Camera-type eye (tissue), 1 donor: ENCODE measurements around the gene SLC35B4. TPM values are rescaled to one million over a fixed set of nuclear protein-coding genes. Genes with fewer than 3 reads are reported as not detected.

Source experiments
- total RNA-seq: library from RNA; depleted of rRNA; stranded (reverse); fragments of >200 nt; gene quantifications from one replicate; pipeline ENCODE4 v1.2.3, GENCODE V29; 2014

SLC35B4 gene, protein sequence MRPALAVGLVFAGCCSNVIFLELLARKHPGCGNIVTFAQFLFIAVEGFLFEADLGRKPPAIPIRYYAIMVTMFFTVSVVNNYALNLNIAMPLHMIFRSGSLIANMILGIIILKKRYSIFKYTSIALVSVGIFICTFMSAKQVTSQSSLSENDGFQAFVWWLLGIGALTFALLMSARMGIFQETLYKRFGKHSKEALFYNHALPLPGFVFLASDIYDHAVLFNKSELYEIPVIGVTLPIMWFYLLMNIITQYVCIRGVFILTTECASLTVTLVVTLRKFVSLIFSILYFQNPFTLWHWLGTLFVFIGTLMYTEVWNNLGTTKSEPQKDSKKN
- 30.7 TPM for total RNA-seq

DNA sequence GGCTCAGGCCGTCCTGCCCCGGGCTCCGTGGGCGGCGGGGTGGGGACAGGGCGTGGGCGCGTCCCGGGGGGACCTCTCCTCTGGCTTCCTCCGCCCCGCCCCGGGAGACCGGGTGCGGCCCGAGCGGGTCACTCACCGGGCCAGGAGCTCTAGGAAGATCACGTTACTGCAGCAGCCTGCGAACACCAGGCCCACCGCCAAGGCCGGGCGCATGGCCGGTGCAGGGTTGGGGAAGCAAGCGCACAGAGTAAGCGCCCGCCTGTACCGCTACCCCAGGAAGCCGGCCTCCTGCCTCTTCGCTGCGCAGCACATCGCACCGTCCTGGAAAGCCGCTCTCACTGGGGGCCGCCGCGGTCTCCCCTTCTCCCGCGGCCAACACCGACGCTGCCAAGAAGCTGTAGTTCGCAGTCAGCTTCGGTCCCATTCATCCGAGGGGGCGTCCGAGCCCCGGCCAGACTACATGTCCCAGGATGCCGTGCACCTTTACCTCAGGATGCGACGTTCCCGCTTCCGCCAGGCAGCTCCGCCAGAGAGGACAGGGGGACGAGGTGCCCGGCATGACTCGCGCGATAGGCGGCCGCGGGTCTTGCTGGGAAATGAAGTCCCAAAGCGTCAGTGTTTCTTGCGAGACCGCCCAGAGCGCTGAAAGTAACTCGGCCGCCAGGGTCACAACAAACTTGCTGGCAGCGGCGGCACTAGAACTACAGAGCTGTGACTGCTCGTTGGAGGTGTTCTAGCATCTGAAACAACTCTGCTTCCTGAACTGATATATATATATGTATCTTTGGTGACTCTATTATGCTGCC lies at the start of gene SLC35B4:
Gene SLC35B4, minus strand, starts transcription at position 392 of the 806 bp plus-strand sequence. Its CDS starts 179 bp downstream, at position 213.

Other genes with a start within 250 kb of the SLC35B4 start
- 8.3 TPM for gene LRGUK, start 189.6 kb downstream of the SLC35B4 start, total RNA-seq
- gene AKR1B1, start 142.2 kb upstream of the SLC35B4 start, total RNA-seq = 62.3 TPM
- gene AKR1B10, start 210.6 kb upstream of the SLC35B4 start, total RNA-seq = 0.33 TPM
- not detected for gene AKR1B15, start 232.2 kb upstream of the SLC35B4 start, total RNA-seq